ENCODE data around the gene YAP1. TPM values are rescaled to one million over a fixed set of nuclear protein-coding genes. Genes with fewer than 3 reads are reported as not detected.
A peak's percentile ranks its signal among the peaks of the same experiment; 100 is the strongest.

YAP1 gene
- total RNA-seq, 1 donor from 2014 or later = 204 TPM

DNA sequence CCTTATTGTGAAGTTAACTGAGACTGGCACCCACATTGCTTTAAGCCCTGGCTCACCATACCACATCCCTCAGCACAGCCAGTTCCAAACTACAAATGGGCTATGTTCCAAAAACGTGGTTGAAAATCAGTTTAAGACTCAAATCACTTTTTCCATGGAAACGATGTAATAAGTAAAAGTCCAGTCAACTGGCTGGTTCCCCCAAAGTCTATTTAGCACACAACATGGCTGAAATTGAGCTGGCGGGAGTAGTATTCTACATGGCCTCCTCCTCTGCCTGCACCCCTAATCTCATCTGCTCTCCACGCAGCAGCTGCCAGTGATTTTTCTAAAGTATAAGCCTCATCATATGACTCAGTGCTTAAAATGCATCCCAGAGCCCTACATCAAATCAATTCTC is 166.1 kb downstream of the YAP1 start:
- Mint-ChIP-seq H3K27me3 (no peaks in the 10 kb centered on the region), H3K4me1 (ENCODE audit: low read depth) (peaks cover 46% of the 10 kb centered on the region), H3K9me3 (ENCODE audit: low read depth) (no peaks in the 10 kb centered on the region), H3K27ac (peak overlapping the region; percentile 71), H3K4me3 (ENCODE audit: low read depth) (no peak overlapping the region), H3K36me3 (ENCODE audit: insufficient read depth) (no peaks in the 10 kb centered on the region)
- DNase-seq (ENCODE audit: low spot score, unreplicated experiment) = no peak
- TF ChIP-seq, protein P1, sequence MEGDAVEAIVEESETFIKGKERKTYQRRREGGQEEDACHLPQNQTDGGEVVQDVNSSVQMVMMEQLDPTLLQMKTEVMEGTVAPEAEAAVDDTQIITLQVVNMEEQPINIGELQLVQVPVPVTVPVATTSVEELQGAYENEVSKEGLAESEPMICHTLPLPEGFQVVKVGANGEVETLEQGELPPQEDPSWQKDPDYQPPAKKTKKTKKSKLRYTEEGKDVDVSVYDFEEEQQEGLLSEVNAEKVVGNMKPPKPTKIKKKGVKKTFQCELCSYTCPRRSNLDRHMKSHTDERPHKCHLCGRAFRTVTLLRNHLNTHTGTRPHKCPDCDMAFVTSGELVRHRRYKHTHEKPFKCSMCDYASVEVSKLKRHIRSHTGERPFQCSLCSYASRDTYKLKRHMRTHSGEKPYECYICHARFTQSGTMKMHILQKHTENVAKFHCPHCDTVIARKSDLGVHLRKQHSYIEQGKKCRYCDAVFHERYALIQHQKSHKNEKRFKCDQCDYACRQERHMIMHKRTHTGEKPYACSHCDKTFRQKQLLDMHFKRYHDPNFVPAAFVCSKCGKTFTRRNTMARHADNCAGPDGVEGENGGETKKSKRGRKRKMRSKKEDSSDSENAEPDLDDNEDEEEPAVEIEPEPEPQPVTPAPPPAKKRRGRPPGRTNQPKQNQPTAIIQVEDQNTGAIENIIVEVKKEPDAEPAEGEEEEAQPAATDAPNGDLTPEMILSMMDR (IDR thresholded peaks at IDR 0.05; ENCODE audit: unreplicated experiment) = no peak

DNA sequence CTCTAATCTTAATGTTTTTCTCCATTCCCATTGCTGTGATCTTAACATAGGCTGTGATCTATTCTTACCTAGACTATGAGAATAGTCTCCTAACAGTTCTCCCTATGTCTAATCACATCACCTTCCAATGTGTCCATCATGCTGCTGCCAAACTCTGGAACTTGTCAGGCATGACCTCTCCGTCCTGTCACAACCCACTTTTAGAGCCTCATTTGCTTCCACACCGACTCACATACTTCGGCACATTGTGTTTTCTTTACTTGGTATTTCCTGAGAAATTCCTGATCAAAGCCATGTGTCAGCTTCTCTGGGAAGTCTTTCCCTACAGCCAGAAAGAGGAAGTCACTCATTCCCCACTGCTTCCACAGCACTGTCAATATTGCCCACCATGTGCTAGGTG is 166.5 kb downstream of the YAP1 start:
- Mint-ChIP-seq H3K27me3 (no peaks in the 10 kb centered on the region), H3K4me3 (ENCODE audit: low read depth) (no peak overlapping the region), H3K36me3 (ENCODE audit: insufficient read depth) (no peaks in the 10 kb centered on the region), H3K27ac (peak overlapping the region; percentile 71), H3K9me3 (ENCODE audit: low read depth) (no peaks in the 10 kb centered on the region), H3K4me1 (ENCODE audit: low read depth) (peaks cover 42% of the 10 kb centered on the region)
- DNase-seq (ENCODE audit: low spot score, unreplicated experiment) = no peak
- TF ChIP-seq, protein P1 (IDR thresholded peaks at IDR 0.05; ENCODE audit: unreplicated experiment) = no peak

DNA sequence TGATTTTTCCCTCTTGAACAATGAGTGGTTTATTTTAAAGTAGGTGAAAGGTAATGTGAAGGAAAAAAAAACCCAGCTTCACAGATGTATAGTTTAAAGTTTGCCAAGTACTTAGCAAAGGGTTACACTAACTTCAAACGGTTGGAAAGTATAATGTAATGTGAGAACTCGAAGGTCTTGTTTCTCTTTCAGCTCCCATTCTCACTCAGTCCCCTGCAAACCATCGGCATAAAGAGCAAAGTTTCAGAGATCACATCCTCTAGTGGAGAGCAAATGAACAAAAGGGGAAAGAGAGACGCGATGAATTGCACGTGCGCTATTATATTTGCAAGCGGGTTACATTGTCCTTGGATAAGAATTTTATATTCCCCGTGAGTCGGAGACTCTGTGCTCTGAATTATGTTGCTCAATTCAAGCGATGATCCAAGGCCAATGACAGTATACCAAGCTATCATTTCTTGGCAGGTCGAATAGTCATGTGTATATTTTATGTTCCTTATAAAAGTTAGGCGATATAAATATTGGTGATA is 169.5 kb downstream of the YAP1 start:
- TF ChIP-seq, protein P1 (IDR thresholded peaks at IDR 0.05; ENCODE audit: unreplicated experiment) = no peak
- no peak for DNase-seq (ENCODE audit: low spot score, unreplicated experiment)
- Mint-ChIP-seq H3K4me3 (ENCODE audit: low read depth) (peak overlapping the region; percentile 12), H3K27me3 (no peaks in the 10 kb centered on the region), H3K4me1 (ENCODE audit: low read depth) (peaks cover 36% of the 10 kb centered on the region), H3K9me3 (ENCODE audit: low read depth) (no peaks in the 10 kb centered on the region), H3K36me3 (ENCODE audit: insufficient read depth) (no peaks in the 10 kb centered on the region), H3K27ac (peak overlapping the region; percentile 92)

DNA sequence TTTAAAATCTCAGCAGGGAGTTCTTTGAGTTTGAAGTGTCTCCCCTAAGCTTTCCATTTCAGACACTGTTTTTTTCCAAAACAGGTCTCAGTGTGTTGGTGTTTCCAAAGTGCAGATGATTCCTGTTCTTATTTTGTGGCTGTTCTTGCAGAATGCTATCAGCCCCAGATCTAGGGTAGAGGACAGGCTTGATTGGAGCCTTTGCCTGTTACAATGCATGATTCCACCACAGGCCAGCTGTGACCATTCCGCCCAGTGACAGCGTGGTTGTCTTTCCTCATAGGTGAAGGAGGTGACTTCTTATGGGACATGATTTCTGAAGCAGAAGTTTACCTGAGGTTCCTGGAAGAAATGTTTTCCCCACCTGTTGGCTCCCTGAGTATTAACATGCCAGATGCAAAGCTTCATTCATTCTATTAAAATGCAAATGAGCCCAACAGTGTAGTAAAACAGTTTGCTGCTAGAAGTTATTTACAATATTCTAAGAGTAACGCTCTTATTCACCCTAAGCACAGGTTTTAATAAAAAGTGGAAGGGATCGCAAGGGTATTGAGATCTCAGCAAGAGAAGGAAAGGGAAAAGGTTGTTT is 170.1 kb downstream of the YAP1 start:
- Mint-ChIP-seq H3K36me3 (ENCODE audit: insufficient read depth) (no peaks in the 10 kb centered on the region), H3K4me3 (ENCODE audit: low read depth) (peak overlapping the region; percentile 12), H3K4me1 (ENCODE audit: low read depth) (peaks cover 35% of the 10 kb centered on the region), H3K27me3 (no peaks in the 10 kb centered on the region), H3K27ac (peak overlapping the region; percentile 92), H3K9me3 (ENCODE audit: low read depth) (no peaks in the 10 kb centered on the region)
- TF ChIP-seq, protein P1 (IDR thresholded peaks at IDR 0.05; ENCODE audit: unreplicated experiment) = no peak
- DNase-seq (ENCODE audit: low spot score, unreplicated experiment) = no peak

Other genes with a start within 250 kb of the YAP1 start
- gene CEP126, start 195.4 kb upstream of the YAP1 start, total RNA-seq = 2.1 and 2.6 TPM in 2 replicates
- gene ANGPTL5, start 193.9 kb upstream of the YAP1 start, total RNA-seq = not detected in 2 replicates
- 1.2 and 1.5 TPM in 2 replicates for gene CFAP300, start 63.0 kb upstream of the YAP1 start, total RNA-seq
- gene BIRC3, start 207.0 kb downstream of the YAP1 start, total RNA-seq = 0.29 and 0.36 TPM in 2 replicates
- gene BIRC2, start 236.8 kb downstream of the YAP1 start, total RNA-seq = 66.3 and 67.2 TPM in 2 replicates